ENCODE data around the gene MPI.
"Not testable (repeated sequence)": the region's sequence is repeated elsewhere in the genome, so short reads cannot be mapped to it uniquely, and the experiment has no call there.

The MPI gene

DNA sequence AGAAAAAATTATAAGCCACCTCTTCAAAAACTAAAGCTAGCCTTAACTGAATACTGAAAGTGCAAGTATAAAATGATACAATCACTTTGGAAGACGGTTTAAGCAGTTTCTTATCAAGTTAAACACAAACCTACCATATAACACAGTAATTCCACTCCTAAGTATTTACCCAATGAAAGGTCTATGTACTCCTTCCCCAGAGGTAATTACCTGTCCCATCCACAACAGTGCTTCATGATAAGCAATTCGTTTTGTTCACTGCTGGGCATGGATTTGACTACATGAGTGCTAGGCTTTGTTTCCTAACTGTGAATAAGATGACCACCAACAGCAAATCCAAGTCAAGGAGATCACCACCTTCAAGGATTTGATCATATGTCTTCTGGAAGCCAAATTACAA is 43.7 kb downstream of the MPI start:
- no peak for DNase-seq (ENCODE audit: low read depth)

DNA sequence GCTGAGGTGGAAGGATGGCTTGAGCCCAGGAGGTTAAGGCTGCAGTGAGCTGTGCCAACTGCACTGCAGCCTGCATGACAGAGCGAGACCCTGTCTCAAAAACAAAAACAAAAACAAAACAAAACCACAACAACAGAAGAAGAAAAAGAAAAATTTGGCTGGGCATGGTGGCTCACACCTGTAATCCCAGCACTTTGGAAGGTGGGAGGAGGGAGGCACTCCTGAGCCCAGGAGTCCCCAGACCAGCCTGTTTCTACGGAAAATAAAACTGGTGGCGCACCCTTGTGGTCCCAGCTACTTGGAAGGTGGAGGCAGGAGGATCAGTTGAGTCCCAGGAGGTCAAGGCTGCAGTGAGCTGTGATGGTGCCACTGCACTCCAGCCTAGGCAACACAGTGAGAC is 45.4 kb downstream of the MPI start:
- not testable (repeated sequence) for DNase-seq (ENCODE audit: low read depth)

- no peak for DNase-seq (ENCODE audit: low read depth)
Observed at GRCh38 chr15:74937272-74937589, 47.4 kb downstream of the MPI start.

- DNase-seq (ENCODE audit: low read depth): peak; percentile 93
Observed at GRCh38 chr15:74937590-74938371, 47.9 kb downstream of the MPI start, which contains the start of gene COX5A. Gene COX5A (minus strand): TSS chr15:74938073. CDS start chr15:74938014, 59 bp downstream.

DNA sequence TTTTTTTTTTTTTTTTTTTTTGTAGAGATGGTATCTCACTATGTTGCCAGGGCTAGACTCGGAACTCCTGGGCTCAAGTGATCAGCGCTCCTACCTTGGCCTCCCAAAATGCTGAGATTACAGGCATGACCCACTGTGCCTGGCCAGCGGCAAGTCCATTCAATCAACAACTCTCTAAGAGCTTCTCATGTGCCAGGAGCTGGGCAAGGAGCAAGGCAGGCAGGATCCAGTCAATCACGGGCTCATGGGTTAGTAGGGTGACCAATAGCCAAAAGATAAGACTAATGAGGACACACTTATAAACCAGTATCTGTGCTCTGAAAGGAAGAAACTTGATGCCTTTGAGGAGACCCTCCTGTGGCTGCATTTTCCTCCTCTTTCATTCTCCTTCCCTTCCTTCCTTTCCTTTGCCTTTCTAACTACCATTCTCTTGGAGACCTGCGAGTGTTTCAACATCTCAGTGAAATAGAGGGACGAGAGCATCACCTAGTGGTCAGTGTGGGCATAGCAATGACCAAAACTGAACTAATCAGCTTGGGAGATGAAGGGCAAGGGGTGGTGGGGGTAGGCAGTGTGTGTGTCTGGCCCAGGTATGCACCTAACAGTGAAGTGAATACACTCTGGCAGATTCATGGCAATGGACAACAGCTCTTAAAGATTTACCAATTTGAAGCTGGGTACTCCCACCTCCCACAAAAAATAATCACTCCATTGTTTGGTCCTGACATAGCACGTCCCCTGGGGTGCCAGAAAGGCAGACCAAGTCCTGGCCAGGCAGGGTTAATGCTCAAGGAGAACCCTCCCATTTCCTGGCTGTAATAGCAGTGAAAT is 60.5 kb downstream of the MPI start:
- peak; percentile 44 for DNase-seq (ENCODE audit: low read depth)

- DNase-seq (ENCODE audit: low read depth): no peak
Observed at GRCh38 chr15:74951006-74951405, 61.2 kb downstream of the MPI start.
